Measurements from ENCODE around the gene RPP25L.
A peak's percentile ranks its signal among the peaks of the same experiment; 100 is the strongest.

DNA sequence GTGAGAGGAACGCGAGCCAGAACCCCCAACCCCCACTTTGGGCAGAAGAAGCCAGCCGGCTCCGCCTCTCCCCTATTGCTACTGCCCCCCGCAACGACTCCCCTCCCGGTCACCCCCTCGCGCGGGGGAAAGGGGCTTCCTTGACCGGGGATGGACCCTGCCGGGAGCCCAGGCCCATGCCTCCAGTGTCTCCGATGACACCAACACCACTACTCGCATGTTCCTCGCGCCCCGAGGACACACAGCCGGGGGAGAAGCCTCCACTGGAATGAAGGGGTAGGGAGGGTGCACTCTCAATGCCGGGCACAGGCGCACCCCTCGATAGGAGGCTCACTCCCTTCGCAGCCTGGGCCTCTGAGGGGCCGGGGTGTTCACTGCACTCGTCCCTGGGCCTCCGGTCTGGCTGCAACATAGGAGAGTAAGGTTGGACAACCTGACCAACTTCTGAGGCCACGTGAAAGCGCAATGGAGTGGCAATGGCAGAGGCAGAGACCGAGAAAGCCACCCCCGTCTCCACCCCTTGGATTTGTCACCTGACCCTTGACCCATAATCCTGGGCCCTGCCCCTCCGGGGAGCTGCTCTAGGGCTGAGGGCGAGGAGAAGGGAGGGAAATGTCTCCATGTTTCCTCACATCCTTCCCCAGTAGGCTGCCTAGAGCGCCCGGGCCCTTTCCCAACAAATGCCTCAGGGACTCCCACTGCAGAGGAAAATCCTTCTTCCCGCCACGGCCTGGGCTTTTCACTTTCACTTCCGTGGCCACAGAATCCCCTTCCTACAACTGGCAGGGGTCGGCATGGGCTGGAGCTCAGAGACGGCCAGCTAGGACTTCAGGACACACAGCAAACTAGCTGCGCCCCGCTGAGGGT, 21.3 kb downstream of the RPP25L start:
- TF ChIP-seq, protein P1, sequence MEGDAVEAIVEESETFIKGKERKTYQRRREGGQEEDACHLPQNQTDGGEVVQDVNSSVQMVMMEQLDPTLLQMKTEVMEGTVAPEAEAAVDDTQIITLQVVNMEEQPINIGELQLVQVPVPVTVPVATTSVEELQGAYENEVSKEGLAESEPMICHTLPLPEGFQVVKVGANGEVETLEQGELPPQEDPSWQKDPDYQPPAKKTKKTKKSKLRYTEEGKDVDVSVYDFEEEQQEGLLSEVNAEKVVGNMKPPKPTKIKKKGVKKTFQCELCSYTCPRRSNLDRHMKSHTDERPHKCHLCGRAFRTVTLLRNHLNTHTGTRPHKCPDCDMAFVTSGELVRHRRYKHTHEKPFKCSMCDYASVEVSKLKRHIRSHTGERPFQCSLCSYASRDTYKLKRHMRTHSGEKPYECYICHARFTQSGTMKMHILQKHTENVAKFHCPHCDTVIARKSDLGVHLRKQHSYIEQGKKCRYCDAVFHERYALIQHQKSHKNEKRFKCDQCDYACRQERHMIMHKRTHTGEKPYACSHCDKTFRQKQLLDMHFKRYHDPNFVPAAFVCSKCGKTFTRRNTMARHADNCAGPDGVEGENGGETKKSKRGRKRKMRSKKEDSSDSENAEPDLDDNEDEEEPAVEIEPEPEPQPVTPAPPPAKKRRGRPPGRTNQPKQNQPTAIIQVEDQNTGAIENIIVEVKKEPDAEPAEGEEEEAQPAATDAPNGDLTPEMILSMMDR (conservative IDR thresholded peaks at IDR 0.05 in 1 of 2, IDR thresholded peaks at IDR 0.05 in 1 of 2; ENCODE audit: low read depth in 1 of 2, low read length in 2 of 2): no peak
- peak; percentile 15 for TF ChIP-seq EZH2 (IDR thresholded peaks at IDR 0.05; ENCODE audit: low read length, missing control alignments)

Measured in fibroblast of lung (primary cell).